Measurements from ENCODE around the gene MYH10.

The MYH10 gene

DNA sequence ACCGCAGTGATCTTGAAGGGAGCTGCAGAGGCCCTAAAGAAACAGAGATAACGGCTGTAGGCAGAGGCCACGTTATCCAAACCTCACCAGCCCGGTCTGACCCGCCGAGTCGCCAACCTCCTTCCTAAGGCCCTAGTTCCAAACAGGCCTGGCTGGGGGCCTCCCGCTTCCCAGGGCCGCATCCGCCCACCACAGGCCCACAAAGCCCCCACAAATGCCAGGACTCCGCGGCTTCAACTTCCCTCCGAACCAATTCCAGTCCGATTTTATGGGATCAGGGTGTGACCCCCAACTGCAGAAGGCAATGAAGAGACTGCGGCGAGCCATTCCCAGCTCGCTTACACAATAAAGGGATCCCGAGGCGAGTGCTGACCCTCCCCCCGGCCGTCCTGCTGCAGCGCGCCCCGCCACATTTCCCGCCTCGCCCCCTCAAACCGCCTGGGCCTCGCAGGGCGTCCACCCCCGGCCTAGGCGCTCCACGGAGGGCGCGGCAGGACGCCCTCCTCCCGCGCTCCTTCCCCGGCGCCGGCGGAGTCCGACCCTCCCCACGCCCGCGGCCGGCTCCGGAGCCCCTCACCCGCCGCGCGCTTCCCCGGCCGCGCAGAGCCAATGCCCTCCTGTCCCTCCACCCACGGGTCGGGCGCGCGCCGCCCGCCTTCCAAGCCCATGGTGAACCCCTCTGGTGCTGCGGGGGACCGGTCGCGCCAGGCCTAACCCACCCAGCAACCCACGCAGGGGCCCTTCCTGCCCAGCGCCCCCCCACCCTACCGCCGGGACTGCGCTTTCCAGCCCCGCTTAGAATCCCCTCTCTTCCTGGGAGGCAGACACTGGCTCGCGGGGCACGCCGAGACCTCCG is 926 bp downstream of the MYH10 start (continued):
- TF ChIP-seq, protein P1, sequence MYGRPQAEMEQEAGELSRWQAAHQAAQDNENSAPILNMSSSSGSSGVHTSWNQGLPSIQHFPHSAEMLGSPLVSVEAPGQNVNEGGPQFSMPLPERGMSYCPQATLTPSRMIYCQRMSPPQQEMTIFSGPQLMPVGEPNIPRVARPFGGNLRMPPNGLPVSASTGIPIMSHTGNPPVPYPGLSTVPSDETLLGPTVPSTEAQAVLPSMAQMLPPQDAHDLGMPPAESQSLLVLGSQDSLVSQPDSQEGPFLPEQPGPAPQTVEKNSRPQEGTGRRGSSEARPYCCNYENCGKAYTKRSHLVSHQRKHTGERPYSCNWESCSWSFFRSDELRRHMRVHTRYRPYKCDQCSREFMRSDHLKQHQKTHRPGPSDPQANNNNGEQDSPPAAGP (tag by site-specific recombination; IDR thresholded peaks at IDR 0.05) = peak; percentile 63
- TF ChIP-seq SP7 (tag by site-specific recombination; IDR thresholded peaks at IDR 0.05) = peak; percentile 49
- peak; percentile 73 for TF ChIP-seq KLF1 (tag by site-specific recombination; IDR thresholded peaks at IDR 0.05)
- TF ChIP-seq, protein P2, sequence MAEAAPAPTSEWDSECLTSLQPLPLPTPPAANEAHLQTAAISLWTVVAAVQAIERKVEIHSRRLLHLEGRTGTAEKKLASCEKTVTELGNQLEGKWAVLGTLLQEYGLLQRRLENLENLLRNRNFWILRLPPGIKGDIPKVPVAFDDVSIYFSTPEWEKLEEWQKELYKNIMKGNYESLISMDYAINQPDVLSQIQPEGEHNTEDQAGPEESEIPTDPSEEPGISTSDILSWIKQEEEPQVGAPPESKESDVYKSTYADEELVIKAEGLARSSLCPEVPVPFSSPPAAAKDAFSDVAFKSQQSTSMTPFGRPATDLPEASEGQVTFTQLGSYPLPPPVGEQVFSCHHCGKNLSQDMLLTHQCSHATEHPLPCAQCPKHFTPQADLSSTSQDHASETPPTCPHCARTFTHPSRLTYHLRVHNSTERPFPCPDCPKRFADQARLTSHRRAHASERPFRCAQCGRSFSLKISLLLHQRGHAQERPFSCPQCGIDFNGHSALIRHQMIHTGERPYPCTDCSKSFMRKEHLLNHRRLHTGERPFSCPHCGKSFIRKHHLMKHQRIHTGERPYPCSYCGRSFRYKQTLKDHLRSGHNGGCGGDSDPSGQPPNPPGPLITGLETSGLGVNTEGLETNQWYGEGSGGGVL (tag by site-specific recombination; IDR thresholded peaks at IDR 0.05) = peak; percentile 37; the same call in 1 of the 2 replicates
- TF ChIP-seq ZNF112 (tag by site-specific recombination; IDR thresholded peaks at IDR 0.05) = no peak
- TF ChIP-seq, protein P3, sequence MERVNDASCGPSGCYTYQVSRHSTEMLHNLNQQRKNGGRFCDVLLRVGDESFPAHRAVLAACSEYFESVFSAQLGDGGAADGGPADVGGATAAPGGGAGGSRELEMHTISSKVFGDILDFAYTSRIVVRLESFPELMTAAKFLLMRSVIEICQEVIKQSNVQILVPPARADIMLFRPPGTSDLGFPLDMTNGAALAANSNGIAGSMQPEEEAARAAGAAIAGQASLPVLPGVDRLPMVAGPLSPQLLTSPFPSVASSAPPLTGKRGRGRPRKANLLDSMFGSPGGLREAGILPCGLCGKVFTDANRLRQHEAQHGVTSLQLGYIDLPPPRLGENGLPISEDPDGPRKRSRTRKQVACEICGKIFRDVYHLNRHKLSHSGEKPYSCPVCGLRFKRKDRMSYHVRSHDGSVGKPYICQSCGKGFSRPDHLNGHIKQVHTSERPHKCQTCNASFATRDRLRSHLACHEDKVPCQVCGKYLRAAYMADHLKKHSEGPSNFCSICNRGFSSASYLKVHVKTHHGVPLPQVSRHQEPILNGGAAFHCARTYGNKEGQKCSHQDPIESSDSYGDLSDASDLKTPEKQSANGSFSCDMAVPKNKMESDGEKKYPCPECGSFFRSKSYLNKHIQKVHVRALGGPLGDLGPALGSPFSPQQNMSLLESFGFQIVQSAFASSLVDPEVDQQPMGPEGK (tag by site-specific recombination; IDR thresholded peaks at IDR 0.05) = peak; percentile 61
- peak; percentile 21; the same call in 1 of the 2 replicates for TF ChIP-seq ZXDB (tag by site-specific recombination; IDR thresholded peaks at IDR 0.05)
- peak; percentile 71; the same call in 1 of the 2 replicates for TF ChIP-seq KLF7 (tag by site-specific recombination; IDR thresholded peaks at IDR 0.05; ENCODE audit: borderline replicate concordance)
- no peak for TF ChIP-seq ZNF664 (tag by site-specific recombination; IDR thresholded peaks at IDR 0.05)
- peak; percentile 62 for TF ChIP-seq KLF16 (tag by site-specific recombination; IDR thresholded peaks at IDR 0.05)
- peak; percentile 87 for TF ChIP-seq ZBTB8A (tag by site-specific recombination; IDR thresholded peaks at IDR 0.05)
- TF ChIP-seq EGR2 (tag by site-specific recombination; IDR thresholded peaks at IDR 0.05; ENCODE audit: low read depth) = peak; percentile 81
- TF ChIP-seq, protein P4, sequence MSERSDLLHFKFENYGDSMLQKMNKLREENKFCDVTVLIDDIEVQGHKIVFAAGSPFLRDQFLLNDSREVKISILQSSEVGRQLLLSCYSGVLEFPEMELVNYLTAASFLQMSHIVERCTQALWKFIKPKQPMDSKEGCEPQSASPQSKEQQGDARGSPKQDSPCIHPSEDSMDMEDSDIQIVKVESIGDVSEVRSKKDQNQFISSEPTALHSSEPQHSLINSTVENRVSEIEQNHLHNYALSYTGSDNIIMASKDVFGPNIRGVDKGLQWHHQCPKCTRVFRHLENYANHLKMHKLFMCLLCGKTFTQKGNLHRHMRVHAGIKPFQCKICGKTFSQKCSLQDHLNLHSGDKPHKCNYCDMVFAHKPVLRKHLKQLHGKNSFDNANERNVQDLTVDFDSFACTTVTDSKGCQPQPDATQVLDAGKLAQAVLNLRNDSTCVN (tag by site-specific recombination; optimal IDR thresholded peaks at IDR 0.05) = peak; percentile 79
- TF ChIP-seq KLF9 (tag by site-specific recombination; IDR thresholded peaks at IDR 0.05; ENCODE audit: low read depth) = peak; percentile 58; the same call in 1 of the 2 replicates
- TF ChIP-seq GLIS2 (tag by site-specific recombination; IDR thresholded peaks at IDR 0.05) = peak; percentile 78
- TF ChIP-seq ZBTB48 (tag by site-specific recombination; IDR thresholded peaks at IDR 0.05) = 0 out of 2 replicates have a peak, but pooled peaks have one; percentile 44
- no peak for TF ChIP-seq ZNF426 (tag by site-specific recombination; IDR thresholded peaks at IDR 0.05)
- TF ChIP-seq ZBTB20 (tag by site-specific recombination; IDR thresholded peaks at IDR 0.05) = peak; percentile 40; the same call in 1 of the 2 replicates
- TF ChIP-seq, protein P5, sequence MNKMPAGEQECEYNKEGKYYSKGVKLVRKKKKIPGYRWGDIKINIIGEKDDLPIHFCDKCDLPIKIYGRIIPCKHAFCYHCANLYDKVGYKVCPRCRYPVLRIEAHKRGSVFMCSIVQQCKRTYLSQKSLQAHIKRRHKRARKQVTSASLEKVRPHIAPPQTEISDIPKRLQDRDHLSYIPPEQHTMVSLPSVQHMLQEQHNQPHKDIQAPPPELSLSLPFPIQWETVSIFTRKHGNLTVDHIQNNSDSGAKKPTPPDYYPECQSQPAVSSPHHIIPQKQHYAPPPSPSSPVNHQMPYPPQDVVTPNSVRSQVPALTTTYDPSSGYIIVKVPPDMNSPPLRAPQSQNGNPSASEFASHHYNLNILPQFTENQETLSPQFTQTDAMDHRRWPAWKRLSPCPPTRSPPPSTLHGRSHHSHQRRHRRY (tag by site-specific recombination; IDR thresholded peaks at IDR 0.05) = 0 out of 2 replicates have a peak, but pooled peaks have one; percentile 43
- peak; percentile 38; the same call in 1 of the 2 replicates for TF ChIP-seq ZEB2 (tag by site-specific recombination; IDR thresholded peaks at IDR 0.05)
- peak; percentile 65; the same call in 1 of the 2 replicates for TF ChIP-seq ZNF600 (tag by site-specific recombination; IDR thresholded peaks at IDR 0.05)
- TF ChIP-seq ZNF660 (tag by site-specific recombination; IDR thresholded peaks at IDR 0.05) = 0 out of 2 replicates have a peak, but pooled peaks have one; percentile 16
- 0 out of 2 replicates have a peak, but pooled peaks have one; percentile 20 for TF ChIP-seq ZNF2 (tag by site-specific recombination; IDR thresholded peaks at IDR 0.05)
- peak; percentile 57; the same call in 1 of the 2 replicates for TF ChIP-seq KLF10 (tag by site-specific recombination; IDR thresholded peaks at IDR 0.05)
- TF ChIP-seq ZFP69B (tag by site-specific recombination; IDR thresholded peaks at IDR 0.05) = no peak
- TF ChIP-seq ZFHX2 (tag by site-specific recombination; conservative IDR thresholded peaks at IDR 0.05) = peak; percentile 94
- peak; percentile 47; the same call in 1 of the 2 replicates for TF ChIP-seq FEZF1 (tag by site-specific recombination; IDR thresholded peaks at IDR 0.05)
- TF ChIP-seq ZNF830 (tag by site-specific recombination; IDR thresholded peaks at IDR 0.05; ENCODE audit: low read depth) = no peak
- peak; percentile 96 for TF ChIP-seq ZNF335 (tag by site-specific recombination; conservative IDR thresholded peaks at IDR 0.05)
- peak; percentile 75 for TF ChIP-seq ZIC2 (tag by site-specific recombination; IDR thresholded peaks at IDR 0.05)
- TF ChIP-seq KLF8 (tag by site-specific recombination; IDR thresholded peaks at IDR 0.05) = peak; percentile 84
- peak; percentile 67 for TF ChIP-seq ZNF341 (tag by site-specific recombination; IDR thresholded peaks at IDR 0.05; ENCODE audit: low read depth)
